ENCODE data around the gene DEFB108B. TPM values are rescaled to one million over a fixed set of nuclear protein-coding genes. Genes with fewer than 3 reads are reported as not detected.
"Not testable (repeated sequence)": the region's sequence is repeated elsewhere in the genome, so short reads cannot be mapped to it uniquely, and the experiment has no call there.

The DEFB108B gene
- total RNA-seq, 2 experiments from 2014 or later, result not detected

- not testable (repeated sequence) for H3K4me3 Mint-ChIP-seq, H3K27ac Mint-ChIP-seq, DNase-seq, H3K36me3 Mint-ChIP-seq, H3K9me3 Mint-ChIP-seq, H3K27me3 Mint-ChIP-seq, H3K4me1 Mint-ChIP-seq
Measured at GRCh38 chr11:71801026-71801425, 32.0 kb upstream of the DEFB108B start.

GRCh38 chr11:71802874-71803273 lies 30.1 kb upstream of the DEFB108B start:
- not testable (repeated sequence) for DNase-seq, H3K4me1 Mint-ChIP-seq, H3K4me3 Mint-ChIP-seq, H3K27ac Mint-ChIP-seq, H3K9me3 Mint-ChIP-seq, H3K36me3 Mint-ChIP-seq, H3K27me3 Mint-ChIP-seq

- H3K4me1 Mint-ChIP-seq, H3K9me3 Mint-ChIP-seq, H3K27ac Mint-ChIP-seq, H3K36me3 Mint-ChIP-seq, H3K27me3 Mint-ChIP-seq, DNase-seq, H3K4me3 Mint-ChIP-seq: not testable (repeated sequence)
Measured at GRCh38 chr11:71804158-71804947, 28.6 kb upstream of the DEFB108B start.

GRCh38 chr11:71812529-71812928 lies 20.5 kb upstream of the DEFB108B start:
- not testable (repeated sequence) for H3K4me1 Mint-ChIP-seq, H3K36me3 Mint-ChIP-seq, H3K9me3 Mint-ChIP-seq, H3K27ac Mint-ChIP-seq, DNase-seq, H3K27me3 Mint-ChIP-seq
- H3K4me3 Mint-ChIP-seq, result peak overlapping the region; percentile 80

- not testable (repeated sequence) for H3K27me3 Mint-ChIP-seq, H3K9me3 Mint-ChIP-seq, H3K36me3 Mint-ChIP-seq, H3K4me1 Mint-ChIP-seq
- H3K27ac Mint-ChIP-seq, result peak overlapping the region; percentile 80
- H3K4me3 Mint-ChIP-seq, result peak overlapping the region; percentile 80
- peak; percentile 81 for DNase-seq
Measured at GRCh38 chr11:71813481-71814355, 19.3 kb upstream of the DEFB108B start.

GRCh38 chr11:71821539-71821938 lies 11.5 kb upstream of the DEFB108B start:
- not testable (repeated sequence) for H3K4me3 Mint-ChIP-seq, H3K4me1 Mint-ChIP-seq, H3K27me3 Mint-ChIP-seq

GRCh38 chr11:71829247-71829646 lies 3.8 kb upstream of the DEFB108B start:
- H3K36me3 Mint-ChIP-seq, H3K9me3 Mint-ChIP-seq, H3K4me1 Mint-ChIP-seq, H3K27me3 Mint-ChIP-seq, H3K27ac Mint-ChIP-seq, DNase-seq, H3K4me3 Mint-ChIP-seq: not testable (repeated sequence)

More at GRCh38 chr11:71821539-71821938, 11.5 kb upstream of the DEFB108B start:
- not testable (repeated sequence) for DNase-seq, H3K27ac Mint-ChIP-seq, H3K9me3 Mint-ChIP-seq, H3K36me3 Mint-ChIP-seq

GRCh38 chr11:71829686-71830085 lies 3.3 kb upstream of the DEFB108B start:
- H3K27ac Mint-ChIP-seq, H3K4me1 Mint-ChIP-seq, H3K9me3 Mint-ChIP-seq, H3K36me3 Mint-ChIP-seq, H3K4me3 Mint-ChIP-seq, H3K27me3 Mint-ChIP-seq: not testable (repeated sequence)
- peak; percentile 13 for DNase-seq

- DNase-seq, H3K27ac Mint-ChIP-seq, H3K9me3 Mint-ChIP-seq, H3K36me3 Mint-ChIP-seq, H3K4me3 Mint-ChIP-seq, H3K4me1 Mint-ChIP-seq, H3K27me3 Mint-ChIP-seq: not testable (repeated sequence)
Measured at GRCh38 chr11:71842720-71843119, 9.7 kb downstream of the DEFB108B start.

- not testable (repeated sequence) for H3K27ac Mint-ChIP-seq, H3K4me3 Mint-ChIP-seq, H3K4me1 Mint-ChIP-seq, DNase-seq, H3K36me3 Mint-ChIP-seq, H3K9me3 Mint-ChIP-seq, H3K27me3 Mint-ChIP-seq
Measured at GRCh38 chr11:71843355-71843754, 10.4 kb downstream of the DEFB108B start.

- no peaks in the 10 kb centered on the region for H3K4me1 Mint-ChIP-seq
- peaks cover 8% of the 10 kb centered on the region for H3K9me3 Mint-ChIP-seq
- H3K36me3 Mint-ChIP-seq, result peaks cover 3% of the 10 kb centered on the region
- no peak for DNase-seq
- H3K27ac Mint-ChIP-seq, result no peak overlapping the region
- no peaks in the 10 kb centered on the region for H3K27me3 Mint-ChIP-seq
- H3K4me3 Mint-ChIP-seq, result no peak overlapping the region
Measured at GRCh38 chr11:71843858-71844257, 10.9 kb downstream of the DEFB108B start.

- H3K4me3 Mint-ChIP-seq, H3K27me3 Mint-ChIP-seq, H3K9me3 Mint-ChIP-seq, DNase-seq, H3K27ac Mint-ChIP-seq, H3K4me1 Mint-ChIP-seq: not testable (repeated sequence)
- H3K36me3 Mint-ChIP-seq, result peaks cover 12% of the 10 kb centered on the region
Measured at GRCh38 chr11:71853895-71854294, 20.9 kb downstream of the DEFB108B start.

- not testable (repeated sequence) for H3K27me3 Mint-ChIP-seq, H3K4me3 Mint-ChIP-seq, H3K9me3 Mint-ChIP-seq, H3K4me1 Mint-ChIP-seq, DNase-seq, H3K36me3 Mint-ChIP-seq, H3K27ac Mint-ChIP-seq
Measured at GRCh38 chr11:71855880-71856279, 22.9 kb downstream of the DEFB108B start.

GRCh38 chr11:71860835-71861234 lies 27.8 kb downstream of the DEFB108B start:
- not testable (repeated sequence) for DNase-seq, H3K9me3 Mint-ChIP-seq, H3K27me3 Mint-ChIP-seq, H3K27ac Mint-ChIP-seq, H3K36me3 Mint-ChIP-seq, H3K4me1 Mint-ChIP-seq, H3K4me3 Mint-ChIP-seq

- not testable (repeated sequence) for H3K4me1 Mint-ChIP-seq, H3K36me3 Mint-ChIP-seq
- peak; percentile 7 for DNase-seq
Measured at GRCh38 chr11:71863978-71864627, 31.1 kb downstream of the DEFB108B start.

More at GRCh38 chr11:71863978-71864627, 31.1 kb downstream of the DEFB108B start:
- H3K4me3 Mint-ChIP-seq, H3K27ac Mint-ChIP-seq, H3K9me3 Mint-ChIP-seq, H3K27me3 Mint-ChIP-seq: not testable (repeated sequence)
